GM12878 (cell line): Measurements from ENCODE around the gene RAP1GDS1. TPM values are rescaled to one million over a fixed set of nuclear protein-coding genes. Genes with fewer than 3 reads are reported as not detected.

Experiments used
- ATAC-seq: fragments of 200-7000 bp; cut with Tn5 transposase; 3 replicates; pipeline ENCODE4 v1.9.1; 2020; ENCODE audit warnings: mild to moderate bottlenecking, moderate library complexity
- BruUV-seq: library from RNA; stranded (reverse); fragments of 400-500 nt; replicated peaks from 2 replicates; lab custom pipeline; 2021; lab: Mats Ljungman, UMichigan
- CTCF ChIA-PET: fragments of 300-600 bp; sonication (Branson Sonifier 250); formaldehyde crosslinking; extraction: SDS; loops from one replicate; lab custom pipeline; 2021; ENCODE audit warnings: inconsistent platforms; lab: Yijun Ruan, JAX
- POLR2A ChIA-PET: fragments of 350-600 bp; formaldehyde crosslinking; extraction: SDS; loops from one replicate; lab custom pipeline; 2021; ENCODE audit warnings: inconsistent platforms; lab: Charles Lee
- RAD21 ChIA-PET: fragments of 300-600 bp; sonication (Branson Sonifier 250); formaldehyde crosslinking; loops from one replicate; lab custom pipeline; 2023; ENCODE audit warnings: antibody characterized with exemption; ENCODE audit not compliant: unreplicated experiment; lab: Charles Lee
- SMC1A ChIA-PET: fragments of 300-600 bp; sonication (Branson Sonifier 250); formaldehyde crosslinking; loops from one replicate; lab custom pipeline; 2023; ENCODE audit not compliant: unreplicated experiment, uncharacterized antibody; lab: Charles Lee
- DNase-seq: peaks from one replicate; pipeline ENCODE4 v3.0.0-alpha.2; 2011; ENCODE audit warnings: low read depth, low spot score
- FAIRE-seq: peaks from 3 replicates; lab custom pipeline; 2011; peaks lifted over from hg19 to GRCh38; lab: Jason Lieb, UNC
- H2AFZ ChIP-seq: 2 replicates; pipeline ENCODE4 v1.6.0; 2011; ENCODE audit warnings: low read depth, low read length, control low read depth; ENCODE audit not compliant: control insufficient read depth
- H3K27ac ChIP-seq: 2 replicates; pipeline ENCODE4 v1.5.1; 2011; ENCODE audit warnings: control low read depth; ENCODE audit not compliant: control insufficient read depth, insufficient read depth
- H3K27me3 ChIP-seq, 2 experiments: replicated peaks in 1 of 2; 2 replicates each; pipeline versions ENCODE4 v1.6.0 to v1.6.1; 2011; ENCODE audit warnings: low read length in 1 of 2; ENCODE audit not compliant: control insufficient read depth in 2 of 2, insufficient read depth in 2 of 2
- H3K36me3 ChIP-seq, 2 experiments: 2 replicates each; pipeline ENCODE4 v1.5.1; 2011; ENCODE audit warnings: low read length in 1 of 2; ENCODE audit not compliant: control insufficient read depth in 2 of 2, insufficient read depth in 2 of 2
- H3K4me1 ChIP-seq: 2 replicates; pipeline ENCODE4 v1.6.1; 2011; ENCODE audit warnings: mild to moderate bottlenecking, low read length, moderate library complexity, mixed read lengths; ENCODE audit not compliant: control insufficient read depth, insufficient read depth
- H3K4me2 ChIP-seq: 2 replicates; pipeline ENCODE4 v1.6.0; 2011; ENCODE audit warnings: control low read depth; ENCODE audit not compliant: control insufficient read depth, insufficient read depth
- H3K4me3 ChIP-seq: fragments of 200-600 bp; sonication (generic); 2 replicates; pipeline ENCODE4 v1.5.1; 2016
- H3K79me2 ChIP-seq: 2 replicates; pipeline ENCODE4 v1.6.0; 2011; ENCODE audit warnings: low read length; ENCODE audit not compliant: control insufficient read depth, insufficient read depth
- H3K9ac ChIP-seq: 2 replicates; pipeline ENCODE4 v1.8.0; 2011; ENCODE audit warnings: low read length, control low read depth, mixed read lengths; ENCODE audit not compliant: control insufficient read depth, insufficient read depth
- H3K9me3 ChIP-seq: replicated peaks from 3 replicates; pipeline ENCODE4 v1.5.1; 2011; ENCODE audit warnings: mild to moderate bottlenecking, low read length; ENCODE audit not compliant: control insufficient read depth, insufficient read depth
- H4K20me1 ChIP-seq: 2 replicates; pipeline ENCODE4 v1.6.0; 2011; ENCODE audit not compliant: control insufficient read depth, insufficient read depth
- CBX5 ChIP-seq: sonication (generic); IDR thresholded peaks from 2 replicates; pipeline ENCODE4 v1.6.1; 2016; ENCODE audit warnings: low read depth, moderate library complexity, mild to moderate bottlenecking, inconsistent platforms
- CREB1 ChIP-seq: IDR thresholded peaks from 2 replicates; pipeline ENCODE4 v1.6.1; 2012; ENCODE audit warnings: low read depth, mild to moderate bottlenecking, inconsistent platforms
- CREM ChIP-seq: IDR thresholded peaks from 2 replicates; pipeline ENCODE4 v1.6.1; 2014; ENCODE audit warnings: antibody characterized with exemption, low read depth
- E4F1 ChIP-seq: fragments of 450-650 bp; IDR thresholded peaks from 2 replicates; pipeline ENCODE4 v1.6.1; 2018; ENCODE audit warnings: borderline replicate concordance, mild to moderate bottlenecking; ENCODE audit not compliant: partially characterized antibody
- HSF1 ChIP-seq: fragments of 150-350 bp; IDR thresholded peaks from 2 replicates; pipeline ENCODE4 v1.6.1; 2014; ENCODE audit warnings: mild to moderate bottlenecking, low read depth, low read length
- KAT2A ChIP-seq: conservative IDR thresholded peaks from 2 replicates; pipeline ENCODE4 v1.6.1; 2011; ENCODE audit warnings: low read depth, low read length; ENCODE audit not compliant: control insufficient read depth
- MYC ChIP-seq: IDR thresholded peaks from 2 replicates; pipeline ENCODE4 v1.6.1; 2011; ENCODE audit warnings: mild to moderate bottlenecking, low read length, moderate library complexity, inconsistent platforms; ENCODE audit not compliant: insufficient read depth, insufficient replicate concordance, insufficient read length, severe bottlenecking
- POLR2A ChIP-seq: IDR thresholded peaks from 2 replicates; pipeline ENCODE4 v1.6.1; 2011; ENCODE audit warnings: low read depth, mild to moderate bottlenecking, low read length
- RBBP5 ChIP-seq: fragments of 200-600 bp; sonication (generic); conservative IDR thresholded peaks from 2 replicates; pipeline ENCODE4 v1.6.1; 2016
- SREBF1 ChIP-seq: IDR thresholded peaks from 2 replicates; pipeline ENCODE4 v1.6.1; 2012; ENCODE audit warnings: mild to moderate bottlenecking, low read length
- STAT3 ChIP-seq: IDR thresholded peaks from 2 replicates; pipeline ENCODE4 v1.6.1; 2011; ENCODE audit warnings: low read depth, low read length, improper control_type of control experiment
- TCF7 ChIP-seq: IDR thresholded peaks from 2 replicates; pipeline ENCODE4 v1.6.1; 2014; ENCODE audit warnings: antibody characterized with exemption, borderline replicate concordance
- ZNF207 ChIP-seq: fragments of 450-650 bp; IDR thresholded peaks from 2 replicates; pipeline ENCODE4 v1.6.1; 2014; ENCODE audit warnings: antibody characterized with exemption, mild to moderate bottlenecking, borderline replicate concordance
- ZNF274 ChIP-seq: IDR thresholded peaks from one replicate; pipeline ENCODE4 v1.8.0; 2011; ENCODE audit not compliant: insufficient read length, insufficient read depth
- ZNF622 ChIP-seq: fragments of 450-650 bp; IDR thresholded peaks from 2 replicates; pipeline ENCODE4 v1.6.1; 2017; ENCODE audit warnings: mild to moderate bottlenecking, inconsistent platforms
- WGBS: methylation state at CpG from one replicate; pipeline ENCODE4 v1.1.6; 2016; ENCODE audit warnings: low lambda C conversion rate; ENCODE audit not compliant: insufficient replicate concordance, insufficient coverage; ENCODE audit errors: missing lambda C conversion rate; 5-methylcytosine and 5-hydroxymethylcytosine counted together
- in situ Hi-C: fragments of 300-500 bp; cut with MboI; formaldehyde crosslinking; loops from 9 replicates; pipeline ENCODE4 v1.14.3; 2018; ENCODE audit warnings: mixed read lengths
- intact Hi-C: fragments of 100-400 bp; cut with micrococcal nuclease; formaldehyde crosslinking; loops from one replicate; pipeline ENCODE4 v1.14.2; 2022; ENCODE audit not compliant: unreplicated experiment
- polyA plus RNA-seq, 11 experiments: library from polyadenylated mRNA; depleted of rRNA in 4 of 11; unstranded in 6 of 11; stranded (reverse) in 5 of 11; fragments of >200 nt; fragmentation: Nextera tagmentation in 4 of 11; fragmentation: Illumina TruSeq in 1 of 11; extraction: Ambion mirVana in 4 of 11; extraction: Trizol in 1 of 11; gene quantifications; 1 replicate in 1 of 11; 2 replicates in 10 of 11; pipeline versions ENCODE4 v1.2.1 to v1.2.3, GENCODE V29; 2011 to 2016; ENCODE audit warnings: inconsistent platforms in 2 of 11, missing spikeins in 2 of 11, low read depth in 1 of 11
- total RNA-seq, 4 experiments: library from RNA; depleted of rRNA in 3 of 4; stranded (reverse); fragments of >200 nt in 3 of 4; fragmentation: Illumina TruSeq in 1 of 4; extraction: Trizol in 1 of 4; gene quantifications; 2 replicates each; pipeline versions ENCODE4 v1.2.1 to v1.2.3, GENCODE V29; 2013 to 2021
- TF ChIP-seq, protein P1 (sequence below): fragments of 450-650 bp; IDR thresholded peaks from 2 replicates; pipeline ENCODE4 v1.6.1; 2017; ENCODE audit warnings: low read depth, mild to moderate bottlenecking, moderate library complexity
- TF ChIP-seq, protein P2 (sequence below): fragments of 450-650 bp; IDR thresholded peaks from 2 replicates; pipeline ENCODE4 v1.6.1; 2017; ENCODE audit warnings: mild to moderate bottlenecking, low read depth, inconsistent platforms; ENCODE audit not compliant: poor library complexity, severe bottlenecking

Gene RAP1GDS1
- total and polyA plus RNA-seq, 10 of the 15 experiments (the other 5 are each of a cell fraction or from before 2014, with no cell fraction given): 12.0 to 30.5 (median 20.7) TPM

DNA sequence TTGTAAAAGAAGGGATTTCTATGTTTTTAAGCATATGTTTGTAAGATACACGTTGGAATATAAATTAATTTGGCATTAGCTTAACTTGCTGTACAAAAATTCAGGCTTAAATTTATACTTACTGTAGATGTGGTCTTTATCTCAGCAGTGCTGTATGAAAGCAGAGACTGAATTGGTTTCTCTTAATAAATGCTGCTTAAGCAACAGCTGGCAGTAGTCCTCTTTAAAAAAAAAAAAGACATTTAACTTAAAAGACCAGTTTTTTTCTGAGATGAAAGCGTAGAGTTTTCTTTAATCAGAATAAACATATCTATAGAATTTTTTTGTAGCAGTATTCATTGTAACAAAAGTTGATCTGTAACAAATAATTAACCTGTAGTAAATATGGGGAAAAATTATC is 124.6 kb downstream of the RAP1GDS1 start (continued):
- TF ChIP-seq TCF7 (no peak), E4F1 (no peak), POLR2A (no peak), CREB1 (no peak), STAT3 (no peak), MYC (no peak)

- Histone ChIP-seq H3K27me3 (no peaks in the 10 kb centered on the region), H3K36me3 (no peaks in the 10 kb centered on the region), H3K4me3 (no peak overlapping the region), H4K20me1 (no peaks in the 10 kb centered on the region), H3K9me3 (no peaks in the 10 kb centered on the region), H2AFZ (no peak overlapping the region), H3K27ac (no peak overlapping the region), H3K79me2 (no peaks in the 10 kb centered on the region), H3K9ac (no peak overlapping the region), H3K4me2 (no peak overlapping the region), H3K4me1 (no peaks in the 10 kb centered on the region)
- 97% methylated on average over 5 of the region's 5 CpGs for WGBS
- ATAC-seq: no peak
- no TSS peak for BruUV-seq
- SMC1A ChIA-PET: interaction anchor here (1.1 kb wide), 1 partner anchor 11 kb away, joined by 3 read pairs; no protein-coding TSS in a partner anchor
- RAD21 ChIA-PET: no interaction called here
- FAIRE-seq: no peak
- POLR2A ChIA-PET: no interaction called here
- CTCF ChIA-PET: no interaction called here
- in situ Hi-C loops (no loop called here), intact Hi-C loops (no loop called here)
- DNase-seq: no peak
- TF ChIP-seq RBBP5 (no peak), SREBF1 (no peak), CREM (no peak), CREB1 (no peak), HSF1 (no peak), CBX5 (no peak), ZNF274 (no peak), KAT2A (no peak), ZNF622 (no peak), ZNF207 (no peak)
- TF ChIP-seq, protein P1, sequence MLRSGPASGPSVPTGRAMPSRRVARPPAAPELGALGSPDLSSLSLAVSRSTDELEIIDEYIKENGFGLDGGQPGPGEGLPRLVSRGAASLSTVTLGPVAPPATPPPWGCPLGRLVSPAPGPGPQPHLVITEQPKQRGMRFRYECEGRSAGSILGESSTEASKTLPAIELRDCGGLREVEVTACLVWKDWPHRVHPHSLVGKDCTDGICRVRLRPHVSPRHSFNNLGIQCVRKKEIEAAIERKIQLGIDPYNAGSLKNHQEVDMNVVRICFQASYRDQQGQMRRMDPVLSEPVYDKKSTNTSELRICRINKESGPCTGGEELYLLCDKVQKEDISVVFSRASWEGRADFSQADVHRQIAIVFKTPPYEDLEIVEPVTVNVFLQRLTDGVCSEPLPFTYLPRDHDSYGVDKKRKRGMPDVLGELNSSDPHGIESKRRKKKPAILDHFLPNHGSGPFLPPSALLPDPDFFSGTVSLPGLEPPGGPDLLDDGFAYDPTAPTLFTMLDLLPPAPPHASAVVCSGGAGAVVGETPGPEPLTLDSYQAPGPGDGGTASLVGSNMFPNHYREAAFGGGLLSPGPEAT: no peak
- TF ChIP-seq, protein P2, sequence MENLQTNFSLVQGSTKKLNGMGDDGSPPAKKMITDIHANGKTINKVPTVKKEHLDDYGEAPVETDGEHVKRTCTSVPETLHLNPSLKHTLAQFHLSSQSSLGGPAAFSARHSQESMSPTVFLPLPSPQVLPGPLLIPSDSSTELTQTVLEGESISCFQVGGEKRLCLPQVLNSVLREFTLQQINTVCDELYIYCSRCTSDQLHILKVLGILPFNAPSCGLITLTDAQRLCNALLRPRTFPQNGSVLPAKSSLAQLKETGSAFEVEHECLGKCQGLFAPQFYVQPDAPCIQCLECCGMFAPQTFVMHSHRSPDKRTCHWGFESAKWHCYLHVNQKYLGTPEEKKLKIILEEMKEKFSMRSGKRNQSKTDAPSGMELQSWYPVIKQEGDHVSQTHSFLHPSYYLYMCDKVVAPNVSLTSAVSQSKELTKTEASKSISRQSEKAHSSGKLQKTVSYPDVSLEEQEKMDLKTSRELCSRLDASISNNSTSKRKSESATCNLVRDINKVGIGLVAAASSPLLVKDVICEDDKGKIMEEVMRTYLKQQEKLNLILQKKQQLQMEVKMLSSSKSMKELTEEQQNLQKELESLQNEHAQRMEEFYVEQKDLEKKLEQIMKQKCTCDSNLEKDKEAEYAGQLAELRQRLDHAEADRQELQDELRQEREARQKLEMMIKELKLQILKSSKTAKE: no peak
Measured at GRCh38 chr4:98387345-98388026, 126.3 kb downstream of the RAP1GDS1 start.
